ENCODE data around the gene PARP6.

Gene PARP6

GRCh38 chr15:72231066-72231832, 41.1 kb downstream of the PARP6 start, which contains the start of gene PKM:
Gene PKM, minus strand, starts transcription at chr15:72231190. Its CDS starts 12,093 bp downstream, at chr15:72219097.
- peak; percentile 100 for DNase-seq (ENCODE audit: low spot score)

GRCh38 chr15:72230197-72231065, 41.9 kb downstream of the PARP6 start:
- peak; percentile 94 for DNase-seq (ENCODE audit: low spot score)

- DNase-seq (ENCODE audit: low spot score), result no peak
These were observed 42.5 kb downstream of the PARP6 start for GRCh38 chr15:72229947-72230196.

GRCh38 chr15:72229076-72229946, 43.0 kb downstream of the PARP6 start:
- DNase-seq (ENCODE audit: low spot score), result peak; percentile 39

GRCh38 chr15:72227720-72228119, 44.6 kb downstream of the PARP6 start:
- no peak for DNase-seq (ENCODE audit: low spot score)

GRCh38 chr15:72227192-72227586, 45.2 kb downstream of the PARP6 start:
- DNase-seq (ENCODE audit: low spot score), result peak; percentile 92

GRCh38 chr15:72223278-72223677, 49.1 kb downstream of the PARP6 start:
- no peak for DNase-seq (ENCODE audit: low spot score)

- DNase-seq (ENCODE audit: low spot score), result peak; percentile 80
These were observed 50.0 kb downstream of the PARP6 start for GRCh38 chr15:72222393-72222792.

- no peak for DNase-seq (ENCODE audit: low spot score)
These were observed 51.7 kb downstream of the PARP6 start for GRCh38 chr15:72220687-72221086.

GRCh38 chr15:72217216-72217615, 55.1 kb downstream of the PARP6 start:
- DNase-seq (ENCODE audit: low spot score), result no peak

- no peak for DNase-seq (ENCODE audit: low spot score)
These were observed 56.3 kb downstream of the PARP6 start for GRCh38 chr15:72216079-72216478.

- no peak for DNase-seq (ENCODE audit: low spot score)
These were observed 64.7 kb downstream of the PARP6 start for GRCh38 chr15:72207558-72208085.

GRCh38 chr15:72206677-72207000, 65.7 kb downstream of the PARP6 start:
- no peak for DNase-seq (ENCODE audit: low spot score)

GRCh38 chr15:72205896-72206676, 66.3 kb downstream of the PARP6 start:
- DNase-seq (ENCODE audit: low spot score), result no peak

- no peak for DNase-seq (ENCODE audit: low spot score)
These were observed 67.1 kb downstream of the PARP6 start for GRCh38 chr15:72205273-72205672.

GRCh38 chr15:72203507-72203837, 68.9 kb downstream of the PARP6 start:
- peak; percentile 95 for DNase-seq (ENCODE audit: low spot score)

GRCh38 chr15:72202801-72203506, 69.4 kb downstream of the PARP6 start:
- DNase-seq (ENCODE audit: low spot score), result no peak

- no peak for DNase-seq (ENCODE audit: low spot score)
These were observed 70.1 kb downstream of the PARP6 start for GRCh38 chr15:72202302-72202701.

GRCh38 chr15:72201391-72201921, 70.9 kb downstream of the PARP6 start:
- no peak for DNase-seq (ENCODE audit: low spot score)

GRCh38 chr15:72200395-72201237, 71.7 kb downstream of the PARP6 start:
- DNase-seq (ENCODE audit: low spot score), result no peak

Data from kidney tubule cell (primary cell).